RWPE1 (cell line): ENCODE data around the gene LANCL3.
"Not testable (repeated sequence)": the region's sequence is repeated elsewhere in the genome, so short reads cannot be mapped to it uniquely, and the experiment has no call there.

Experiments used
- CTCF ChIA-PET: fragments of 350-600 bp; sonication (Branson Sonifier 250); formaldehyde crosslinking; extraction: SDS; loops from one replicate; lab custom pipeline; 2021; lab: Yijun Ruan, JAX
- POLR2A ChIA-PET: fragments of 400-600 bp; formaldehyde crosslinking; extraction: SDS; loops from one replicate; lab custom pipeline; 2020; ENCODE audit warnings: antibody characterized with exemption; ENCODE audit not compliant: low non-redundant PET; lab: Yijun Ruan, JAX
- DNase-seq: peaks from one replicate; pipeline ENCODE4 v3.0.0; 2012; ENCODE audit warnings: low spot score
- H3K27ac ChIP-seq: fragments of 450-650 bp; 2 replicates; pipeline ENCODE4 v1.5.1; 2017
- CTCF ChIP-seq: fragments of 450-650 bp; conservative IDR thresholded peaks from 2 replicates; pipeline ENCODE4 v1.5.1; 2017; ENCODE audit warnings: low read depth, mild to moderate bottlenecking

LANCL3 gene

GRCh38 chrX:37627602-37628001 lies 56.1 kb downstream of the LANCL3 start:
- no peak overlapping the region for H3K27ac ChIP-seq
- POLR2A ChIA-PET, result no interaction called here
- DNase-seq, result no peak
- no peak for TF ChIP-seq CTCF
- CTCF ChIA-PET, result no interaction called here

DNA sequence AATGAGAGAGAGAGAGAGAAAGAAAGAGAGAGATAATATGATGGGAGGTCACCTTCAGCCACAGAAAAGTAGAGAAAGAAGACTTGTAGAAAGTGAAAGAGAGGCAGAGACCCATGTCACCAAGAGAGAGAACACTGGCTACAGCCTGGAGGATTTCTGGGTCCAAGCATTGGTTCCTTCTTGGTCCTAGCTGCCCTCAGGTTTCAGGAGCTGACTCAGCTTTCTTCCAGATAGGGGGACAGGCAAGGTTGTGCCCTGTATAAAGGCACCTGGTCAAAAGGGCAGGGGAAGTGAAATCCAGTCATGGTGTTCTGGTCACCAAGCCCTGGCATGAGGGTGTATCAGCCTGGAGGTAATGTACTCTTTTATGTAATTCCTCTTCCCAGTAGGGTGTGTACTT lies 66.6 kb downstream of the LANCL3 start:
- ChIA-PET POLR2A (no interaction called here), CTCF (no interaction called here)
- DNase-seq, result no peak
- no peak overlapping the region for H3K27ac ChIP-seq
- no peak for TF ChIP-seq CTCF

DNA sequence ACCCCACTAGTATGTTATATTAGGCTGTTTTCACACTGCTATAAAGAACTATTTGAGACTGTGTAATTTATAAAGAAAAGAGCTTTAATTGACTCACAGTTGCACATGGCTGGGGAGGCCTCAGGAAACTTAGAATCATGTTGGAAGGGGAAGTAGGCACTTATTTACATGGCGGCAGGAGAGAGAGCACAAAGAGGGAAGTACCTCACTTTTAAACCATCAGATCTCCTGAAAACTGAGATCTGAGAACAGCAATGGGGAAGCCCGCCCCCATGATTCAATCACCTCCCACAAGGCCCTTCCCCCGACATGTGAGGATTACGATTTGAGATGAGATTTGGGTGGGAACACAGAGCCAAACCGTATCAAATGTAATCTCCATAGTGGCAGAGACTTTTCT lies 68.7 kb downstream of the LANCL3 start:
- ChIA-PET POLR2A (no interaction called here), CTCF (no interaction called here)
- no peak overlapping the region for H3K27ac ChIP-seq
- no peak for TF ChIP-seq CTCF
- no peak for DNase-seq

DNA sequence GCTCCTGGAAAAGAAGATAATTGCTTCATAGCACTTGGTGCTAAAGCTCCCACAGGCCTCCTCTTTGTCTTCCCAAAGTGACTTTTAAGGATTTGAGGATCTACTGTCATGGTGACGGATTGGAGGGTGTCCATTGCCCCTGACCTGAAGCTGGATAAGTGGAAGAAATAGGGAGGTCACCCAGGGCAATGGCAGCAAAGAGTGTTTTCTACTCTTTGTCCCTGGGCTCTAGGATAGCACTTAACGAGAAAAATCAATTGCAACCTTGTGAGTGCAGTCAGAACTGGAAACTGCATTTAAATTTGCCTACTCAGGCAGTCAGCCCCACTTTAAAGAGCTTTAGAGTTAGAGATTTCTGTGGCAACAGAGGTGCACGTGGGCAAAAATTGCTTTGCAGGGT lies 70.4 kb downstream of the LANCL3 start:
- ChIA-PET POLR2A (no interaction called here), CTCF (no interaction called here)
- TF ChIP-seq CTCF, result no peak
- DNase-seq, result no peak
- H3K27ac ChIP-seq, result no peak overlapping the region

- no peak for TF ChIP-seq CTCF
- peak; percentile 36 for DNase-seq
- CTCF ChIA-PET, result no interaction called here
- H3K27ac ChIP-seq, result no peak overlapping the region
- POLR2A ChIA-PET, result no interaction called here
Observed at GRCh38 chrX:37644381-37645305, 73.2 kb downstream of the LANCL3 start.

GRCh38 chrX:37646254-37646653 lies 74.8 kb downstream of the LANCL3 start:
- no peak for DNase-seq
- TF ChIP-seq CTCF, result no peak
- ChIA-PET CTCF (interaction anchor here (1.0 kb wide), 1 partner anchor 39 kb away, joined by 3 read pairs; no protein-coding TSS in a partner anchor), POLR2A (no interaction called here)
- H3K27ac ChIP-seq, result no peak overlapping the region

DNA sequence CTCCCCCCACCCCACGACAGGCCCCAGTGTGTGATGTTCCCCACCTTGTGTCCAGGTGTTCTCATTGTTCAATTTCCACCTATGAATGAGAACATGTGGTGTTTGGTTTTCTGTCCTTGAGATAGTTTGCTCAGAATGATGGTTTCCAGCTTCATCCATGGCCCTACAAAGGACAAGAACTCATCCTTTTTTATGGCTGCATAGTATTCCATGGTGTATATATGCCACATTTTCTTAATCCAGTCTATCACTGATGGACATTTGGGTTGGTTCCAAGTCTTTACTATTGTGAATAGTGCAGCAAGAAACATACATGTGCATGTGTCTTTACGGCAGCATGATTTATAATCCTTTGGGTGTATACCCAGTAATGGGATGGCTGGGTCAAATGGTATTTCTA lies 79.4 kb downstream of the LANCL3 start:
- H3K27ac ChIP-seq, CTCF ChIA-PET, POLR2A ChIA-PET, DNase-seq: not testable (repeated sequence)
